Stomach (tissue), 4 donors: Measurements from ENCODE around the gene TACC3.

Experiments
- EP300 ChIP-seq: sonication (generic); formaldehyde crosslinking; IDR thresholded peaks from one replicate; pipeline ENCODE4 v1.6.1; 2017; ENCODE audit warnings: antibody characterized with exemption
- POLR2A ChIP-seq, 4 donors: fragments of 450-650 bp; IDR thresholded peaks; one replicate each; pipeline ENCODE4 v1.6.1; 2016; ENCODE audit warnings: antibody characterized with exemption in 4 of 4, control low read depth in 2 of 4, mild to moderate bottlenecking in 1 of 4, moderate library complexity in 1 of 4
- POLR2AphosphoS5 ChIP-seq, 3 donors: sonication (generic); formaldehyde crosslinking; IDR thresholded peaks; one replicate each; pipeline ENCODE4 v1.6.1; 2016; ENCODE audit warnings: antibody characterized with exemption in 3 of 3
- TF ChIP-seq, protein P1 (sequence below), 7 experiments: fragments of 450-650 bp in 4 of 7; fragments of 200-600 bp in 3 of 7; sonication (generic) in 3 of 7; IDR thresholded peaks; one replicate each; pipeline ENCODE4 v1.5.1; 2016 to 2019; ENCODE audit warnings: antibody characterized with exemption in 7 of 7, control low read depth in 2 of 7, mild to moderate bottlenecking in 1 of 7

DNA sequence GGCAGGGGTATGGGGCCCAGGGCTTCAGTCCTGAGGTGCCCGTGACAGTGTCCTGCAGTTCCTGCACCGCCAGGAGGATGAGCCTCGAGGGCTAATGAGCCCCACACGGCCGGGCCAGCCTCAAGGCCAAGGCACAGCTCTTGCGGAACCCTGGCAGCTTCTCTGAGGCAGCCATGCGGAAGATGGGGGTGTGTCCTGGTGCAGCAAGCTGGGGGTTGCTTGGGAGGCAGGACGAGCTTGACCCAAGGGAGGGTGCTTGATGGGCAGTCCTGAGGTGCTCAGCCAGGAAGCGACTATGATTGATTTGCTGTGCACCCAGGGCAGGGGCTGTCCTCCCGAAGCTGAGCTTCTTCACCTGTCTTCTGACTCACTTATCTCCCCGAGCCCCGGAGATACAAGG lies 62.6 kb downstream of the TACC3 start:
- no peak for TF ChIP-seq POLR2A (IDR thresholded peaks at IDR 0.05)
- TF ChIP-seq, protein P1, sequence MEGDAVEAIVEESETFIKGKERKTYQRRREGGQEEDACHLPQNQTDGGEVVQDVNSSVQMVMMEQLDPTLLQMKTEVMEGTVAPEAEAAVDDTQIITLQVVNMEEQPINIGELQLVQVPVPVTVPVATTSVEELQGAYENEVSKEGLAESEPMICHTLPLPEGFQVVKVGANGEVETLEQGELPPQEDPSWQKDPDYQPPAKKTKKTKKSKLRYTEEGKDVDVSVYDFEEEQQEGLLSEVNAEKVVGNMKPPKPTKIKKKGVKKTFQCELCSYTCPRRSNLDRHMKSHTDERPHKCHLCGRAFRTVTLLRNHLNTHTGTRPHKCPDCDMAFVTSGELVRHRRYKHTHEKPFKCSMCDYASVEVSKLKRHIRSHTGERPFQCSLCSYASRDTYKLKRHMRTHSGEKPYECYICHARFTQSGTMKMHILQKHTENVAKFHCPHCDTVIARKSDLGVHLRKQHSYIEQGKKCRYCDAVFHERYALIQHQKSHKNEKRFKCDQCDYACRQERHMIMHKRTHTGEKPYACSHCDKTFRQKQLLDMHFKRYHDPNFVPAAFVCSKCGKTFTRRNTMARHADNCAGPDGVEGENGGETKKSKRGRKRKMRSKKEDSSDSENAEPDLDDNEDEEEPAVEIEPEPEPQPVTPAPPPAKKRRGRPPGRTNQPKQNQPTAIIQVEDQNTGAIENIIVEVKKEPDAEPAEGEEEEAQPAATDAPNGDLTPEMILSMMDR (IDR thresholded peaks at IDR 0.05): no peak
- TF ChIP-seq POLR2AphosphoS5 (IDR thresholded peaks at IDR 0.05): no peak
- TF ChIP-seq EP300: no peak
